K562 (cell line): ENCODE data around the gene RAB2B. TPM values are rescaled to one million over a fixed set of nuclear protein-coding genes. Genes with fewer than 3 reads are reported as not detected.
A peak's percentile ranks its signal among the peaks of the same experiment; 100 is the strongest.

Source experiments
- CC2D1A ChIP-seq: fragments of 450-650 bp; IDR thresholded peaks from 2 replicates; pipeline ENCODE4 v1.6.1; 2017; ENCODE audit warnings: mild to moderate bottlenecking
- CREB1 ChIP-seq, 2 experiments: sonication (generic) in 1 of 2; formaldehyde crosslinking in 1 of 2; IDR thresholded peaks; 2 replicates each; pipeline versions ENCODE4 v1.6.1 to v1.8.0; 2012 to 2022; ENCODE audit warnings: inconsistent platforms in 1 of 2, mild to moderate bottlenecking in 1 of 2, missing genetic modification reagents in 1 of 2, moderate library complexity in 1 of 2
- CTCF ChIP-seq, 3 experiments: IDR thresholded peaks in 2 of 3; conservative IDR thresholded peaks in 1 of 3; 2 replicates each; pipeline ENCODE4 v1.5.1; 2011 to 2012; ENCODE audit warnings: low read length in 3 of 3, mild to moderate bottlenecking in 3 of 3, control low read depth in 2 of 3, improper control_type of control experiment in 1 of 3, inconsistent platforms in 1 of 3, low read depth in 1 of 3, mixed read lengths in 1 of 3, moderate library complexity in 1 of 3; ENCODE audit not compliant: insufficient read depth in 2 of 3
- DDX20 ChIP-seq: fragments of 450-650 bp; IDR thresholded peaks from 2 replicates; pipeline ENCODE4 v1.6.1; 2016; ENCODE audit warnings: missing genetic modification characterization, low read depth, mild to moderate bottlenecking, missing compliant biosample characterization, moderate library complexity
- GABPB1 ChIP-seq: sonication (generic); formaldehyde crosslinking; IDR thresholded peaks from 2 replicates; pipeline ENCODE4 v1.8.0; 2022; ENCODE audit warnings: mild to moderate bottlenecking, missing genetic modification reagents
- HCFC1 ChIP-seq: IDR thresholded peaks from 2 replicates; pipeline ENCODE4 v1.6.1; 2012; ENCODE audit warnings: low read depth, low read length, improper control_type of control experiment
- MAX ChIP-seq: sonication (generic); formaldehyde crosslinking; IDR thresholded peaks from 2 replicates; pipeline ENCODE4 v1.9.0; 2022; ENCODE audit warnings: mild to moderate bottlenecking, missing genetic modification reagents
- MEF2A ChIP-seq: IDR thresholded peaks from 2 replicates; pipeline ENCODE4 v1.6.1; 2011; ENCODE audit warnings: low read depth, mild to moderate bottlenecking, low read length, moderate library complexity; ENCODE audit not compliant: control insufficient read depth
- MXI1 ChIP-seq: IDR thresholded peaks from 2 replicates; pipeline ENCODE4 v1.6.1; 2011; ENCODE audit warnings: low read depth, mild to moderate bottlenecking, improper control_type of control experiment, low read length
- NCOA6 ChIP-seq: fragments of 450-650 bp; IDR thresholded peaks from 2 replicates; pipeline ENCODE4 v1.6.1; 2017; ENCODE audit warnings: mild to moderate bottlenecking
- POLR2AphosphoS5 ChIP-seq: IDR thresholded peaks from 2 replicates; pipeline ENCODE4 v1.6.1; 2011; ENCODE audit warnings: mild to moderate bottlenecking, low read depth, low read length, moderate library complexity; ENCODE audit not compliant: control insufficient read depth, insufficient read depth
- SRSF7 ChIP-seq: fragments of 200-400 bp; formaldehyde crosslinking; optimal IDR thresholded peaks from 2 replicates; pipeline ENCODE3; 2017; ENCODE audit warnings: mild to moderate bottlenecking, low read depth, low read length
- STAT6 ChIP-seq: sonication (generic); formaldehyde crosslinking; IDR thresholded peaks from 2 replicates; pipeline ENCODE4 v1.8.1; 2023; ENCODE audit warnings: mild to moderate bottlenecking, missing genetic modification reagents
- TCFL5 ChIP-seq: fragments of 250-450 bp; sonication (Bioruptor Pico); conservative IDR thresholded peaks from 2 replicates; pipeline ENCODE4 v1.6.1; 2021; ENCODE audit warnings: mild to moderate bottlenecking, moderate library complexity, matching md5 sums
- UBTF ChIP-seq, 2 experiments: IDR thresholded peaks; 2 replicates each; pipeline ENCODE4 v1.6.1; 2012; ENCODE audit warnings: improper control_type of control experiment in 2 of 2, low read depth in 2 of 2, low read length in 2 of 2, borderline replicate concordance in 1 of 2
- YY1 ChIP-seq, 3 experiments: IDR thresholded peaks; 2 replicates each; pipeline ENCODE4 v1.6.1; 2011; ENCODE audit warnings: low read length in 2 of 3, mild to moderate bottlenecking in 2 of 3, moderate library complexity in 2 of 3, borderline replicate concordance in 1 of 3, control low read depth in 1 of 3, low read depth in 1 of 3; ENCODE audit not compliant: insufficient read depth in 3 of 3, insufficient replicate concordance in 2 of 3, control insufficient read depth in 1 of 3, insufficient read length in 1 of 3; ENCODE audit errors: extremely low read depth in 1 of 3
- ZNF143 ChIP-seq: sonication (generic); formaldehyde crosslinking; IDR thresholded peaks from 2 replicates; pipeline ENCODE4 v1.9.0; 2022; ENCODE audit warnings: mild to moderate bottlenecking, missing genetic modification reagents
- polyA plus RNA-seq, 8 experiments: library from polyadenylated mRNA; depleted of rRNA in 4 of 8; stranded (reverse) in 5 of 8; unstranded in 3 of 8; fragments of >200 nt; fragmentation: Nextera tagmentation in 2 of 8; fragmentation: Illumina TruSeq in 1 of 8; extraction: Ambion mirVana in 2 of 8; extraction: Trizol in 1 of 8; gene quantifications; 2 replicates each; pipeline versions ENCODE4 v1.2.1 to v1.2.3, GENCODE V29; 2011 to 2014; ENCODE audit warnings: inconsistent platforms in 1 of 8, missing spikeins in 1 of 8
- total RNA-seq, 7 experiments: library from RNA; depleted of rRNA in 6 of 7; stranded (reverse); fragments of >200 nt in 6 of 7; fragmentation: Illumina TruSeq in 2 of 7; extraction: Trizol in 2 of 7; gene quantifications; 2 replicates each; pipeline versions ENCODE4 v1.2.1 to v1.2.3, GENCODE V29; 2011 to 2021; ENCODE audit warnings: low replicate concordance in 1 of 7

RAB2B gene
- total and polyA plus RNA-seq, 9 of the 15 experiments (the other 6 are each of a cell fraction or from before 2014, with no cell fraction given), result 4.6 to 19.8 (median 9.8) TPM

- 0 out of 4 replicates have a peak, but pooled peaks have one; percentile 17 to 23 for TF ChIP-seq UBTF (IDR thresholded peaks at IDR 0.05; ENCODE audit: borderline replicate concordance in 1 of 2, low read depth in 2 of 2, low read length in 2 of 2)
- TF ChIP-seq TCFL5 (CRISPR knock-in tag), result no peak
- no peak for TF ChIP-seq CC2D1A
- no peak for TF ChIP-seq STAT6 (CRISPR knock-in tag)
- TF ChIP-seq CTCF (IDR thresholded peaks at IDR 0.05 in 2 of 3, conservative IDR thresholded peaks at IDR 0.05 in 1 of 3; ENCODE audit: insufficient read depth in 2 of 3, low read depth in 1 of 3, low read length in 3 of 3), result 0 out of 6 replicates have a peak, but pooled peaks of 1 of the 3 experiments have one; percentile 1
- TF ChIP-seq MXI1, result peak; percentile 62; the same call in 1 of the 2 replicates
- TF ChIP-seq SRSF7, result no peak
- peak; percentile 77 for TF ChIP-seq CREB1 (IDR thresholded peaks at IDR 0.05)
- peak; percentile 74 for TF ChIP-seq CREB1 (CRISPR knock-in tag; IDR thresholded peaks at IDR 0.05)
- TF ChIP-seq POLR2AphosphoS5, result peak; percentile 80
- TF ChIP-seq NCOA6, result no peak
- 0 out of 2 replicates have a peak, but pooled peaks have one; percentile 52 for TF ChIP-seq DDX20 (tag)
- peak; percentile 99 to 100 (median 100) for TF ChIP-seq YY1 (IDR thresholded peaks at IDR 0.05; ENCODE audit: borderline replicate concordance in 1 of 3, control insufficient read depth in 1 of 3, extremely low read depth in 1 of 3, insufficient read depth in 3 of 3, insufficient read length in 1 of 3, insufficient replicate concordance in 2 of 3, low read depth in 1 of 3, low read length in 2 of 3)
- TF ChIP-seq MAX (CRISPR knock-in tag), result peak; percentile 92
- TF ChIP-seq ZNF143 (CRISPR knock-in tag), result peak; percentile 26; the same call in 1 of the 2 replicates
- TF ChIP-seq HCFC1, result peak; percentile 95
- peak; percentile 94 for TF ChIP-seq GABPB1
- no peak for TF ChIP-seq MEF2A
These were observed 34.2 kb upstream of the RAB2B start, which contains the start of gene METTL3 (continued) for GRCh38 chr14:21510735-21511657.
